Kidney epithelial cell (primary cell): ENCODE data around the gene PPP4R1. TPM values are rescaled to one million over a fixed set of nuclear protein-coding genes. Genes with fewer than 3 reads are reported as not detected.

Experiments used
- DNase-seq: peaks from one replicate; pipeline ENCODE4 v3.0.0-alpha.2; 2010; ENCODE audit warnings: low read depth
- H3K27me3 ChIP-seq: 2 replicates; pipeline ENCODE4 v1.6.0; 2011; ENCODE audit warnings: low read length; ENCODE audit not compliant: control insufficient read depth, insufficient read depth
- H3K36me3 ChIP-seq: 2 replicates; pipeline ENCODE4 v1.5.1; 2011; ENCODE audit warnings: low read length; ENCODE audit not compliant: control insufficient read depth, insufficient read depth
- H3K4me3 ChIP-seq: 2 replicates; pipeline ENCODE4 v1.5.1; 2011; ENCODE audit warnings: low read depth, mild to moderate bottlenecking, control low read depth, low read length
- CTCF ChIP-seq: IDR thresholded peaks from 2 replicates; pipeline ENCODE4 v1.5.1; 2011; ENCODE audit warnings: mild to moderate bottlenecking, moderate library complexity, low read length, control low read depth, inconsistent platforms; ENCODE audit not compliant: insufficient read depth, poor library complexity, severe bottlenecking
- total RNA-seq: library from RNA; depleted of rRNA; stranded (reverse); fragments of >200 nt; gene quantifications from 2 replicates; pipeline ENCODE4 v1.2.3, GENCODE V29; 2015

PPP4R1 gene
- total RNA-seq, 1 donor from 2014 or later, result 83.8 TPM

GRCh38 chr18:9613550-9614400 is 584 bp downstream of the PPP4R1 start:
- no peak for DNase-seq

GRCh38 chr18:9612977-9613376 is 1.4 kb downstream of the PPP4R1 start:
- Histone ChIP-seq H3K27me3 (no peaks in the 10 kb centered on the region), H3K36me3 (no peaks in the 10 kb centered on the region), H3K4me3 (peak overlapping the region; percentile 73)
- TF ChIP-seq CTCF, result no peak
- DNase-seq, result no peak

More at GRCh38 chr18:9613550-9614400, 584 bp downstream of the PPP4R1 start:
- Histone ChIP-seq H3K27me3 (no peaks in the 10 kb centered on the region), H3K4me3 (peak overlapping the region; percentile 73), H3K36me3 (no peaks in the 10 kb centered on the region)
- no peak for TF ChIP-seq CTCF

DNA sequence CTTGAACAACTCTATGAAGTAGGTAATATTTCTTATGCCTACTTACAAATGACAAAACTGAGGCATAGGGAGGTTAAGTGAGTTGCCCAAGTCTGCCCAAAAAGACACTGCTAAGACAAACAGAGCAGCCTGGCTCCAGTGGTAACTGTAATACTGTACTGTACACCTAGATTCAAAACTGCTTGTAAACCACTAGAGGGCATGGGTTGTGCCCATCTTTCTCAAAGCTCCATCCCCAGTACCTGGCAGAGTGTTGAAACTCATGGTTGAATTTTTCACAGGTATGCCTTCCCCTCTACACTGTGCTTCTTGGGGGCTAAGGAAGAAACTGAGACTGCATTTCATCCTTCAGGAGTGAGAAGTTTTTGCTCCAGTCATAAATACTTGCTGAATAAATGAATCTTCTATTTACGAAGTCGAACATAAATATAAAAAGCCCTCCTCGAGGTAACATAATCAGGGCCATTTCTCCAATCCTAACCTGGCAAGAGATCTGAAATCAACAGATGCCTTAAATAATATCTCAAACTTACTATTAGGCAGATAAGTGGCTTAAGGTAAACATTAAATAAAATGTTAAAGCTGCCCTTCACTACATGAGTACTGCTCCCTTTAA is 2.0 kb downstream of the PPP4R1 start:
- DNase-seq, result no peak
- TF ChIP-seq CTCF, result peak; percentile 81
- peak overlapping the region; percentile 73 for H3K4me3 ChIP-seq

DNA sequence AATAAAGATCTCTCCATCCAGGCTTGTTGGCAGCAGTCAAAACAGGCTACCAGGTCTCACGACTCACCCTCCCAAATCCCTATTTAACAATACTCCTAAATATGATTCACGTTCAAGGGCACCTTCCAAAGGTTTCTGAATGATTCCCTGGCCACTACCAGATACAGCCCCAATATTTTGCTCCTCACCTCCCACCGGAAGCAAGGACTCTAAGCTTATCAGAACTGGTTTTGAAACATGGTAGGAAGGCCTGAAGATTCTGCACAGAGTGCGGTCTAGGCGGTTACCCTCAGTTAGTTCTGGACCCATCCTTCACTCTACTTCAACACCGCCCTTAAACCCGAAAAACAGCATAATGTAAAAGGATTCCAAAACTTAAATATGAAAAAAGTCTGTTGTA is 5.2 kb downstream of the PPP4R1 start:
- TF ChIP-seq CTCF, result no peak
- Histone ChIP-seq H3K36me3 (no peaks in the 10 kb centered on the region), H3K4me3 (no peak overlapping the region), H3K27me3 (no peaks in the 10 kb centered on the region)
- DNase-seq, result no peak

More for the DNA sequence above, 2.0 kb downstream of the PPP4R1 start:
- H3K27me3 ChIP-seq, result no peaks in the 10 kb centered on the region
- no peaks in the 10 kb centered on the region for H3K36me3 ChIP-seq

- DNase-seq, result no peak
- Histone ChIP-seq H3K27me3 (no peaks in the 10 kb centered on the region), H3K36me3 (no peaks in the 10 kb centered on the region), H3K4me3 (no peak overlapping the region)
- TF ChIP-seq CTCF, result no peak
These were observed 5.6 kb downstream of the PPP4R1 start for GRCh38 chr18:9608728-9609127.
